ENCODE measurements around the gene NLK. TPM values are rescaled to one million over a fixed set of nuclear protein-coding genes. Genes with fewer than 3 reads are reported as not detected.
A peak's percentile ranks its signal among the peaks of the same experiment; 100 is the strongest.

NLK gene
- total and polyA plus RNA-seq, 10 of the 15 experiments (the other 5 are each of a cell fraction or from before 2014, with no cell fraction given) = 5.0 to 22.9 (median 15.0) TPM

- no peak overlapping the region for H2AFZ ChIP-seq (ENCODE audit: control insufficient read depth, low read depth, low read length)
- H3K4me2 ChIP-seq (ENCODE audit: control insufficient read depth, insufficient read depth) = peak overlapping the region; percentile 74
- WGBS (ENCODE audit: insufficient coverage, insufficient replicate concordance, low lambda C conversion rate, missing lambda C conversion rate) = 0% methylated on average over 1 of the region's 1 CpG
- no peak overlapping the region for H3K9ac ChIP-seq (ENCODE audit: control insufficient read depth, insufficient read depth, low read length)
- ChIA-PET CTCF (interaction anchor here (0.7 to 1.8 kb wide), 12 partner anchors 10 to 252 kb away, joined by 3 to 8 read pairs (median 4); partner anchors contain the start of gene LYRM9), SMC1A (ENCODE audit: uncharacterized antibody, unreplicated experiment) (interaction anchor here (0.7 to 4.9 kb wide), 15 partner anchors 12 to 133 kb away, joined by 3 to 72 read pairs (median 4); partner anchors contain the start of gene NLK), RAD21 (ENCODE audit: unreplicated experiment) (interaction anchor here (0.9 to 2.4 kb wide), 15 partner anchors 9 to 172 kb away, joined by 3 to 10 read pairs (median 3); no protein-coding TSS in a partner anchor), POLR2A (interaction anchor here (0.7 to 3.0 kb wide), 4 partner anchors 10 to 236 kb away, joined by 3 to 9 read pairs (median 4); partner anchors contain the start of gene NLK)
- peaks cover 52% of the 10 kb centered on the region for H3K4me1 ChIP-seq (ENCODE audit: control insufficient read depth, insufficient read depth, low read length)
- H3K27ac ChIP-seq (ENCODE audit: control insufficient read depth, insufficient read depth) = peak overlapping the region; percentile 66
- no peaks in the 10 kb centered on the region; the same call in 2 of the 3 replicates for H3K9me3 ChIP-seq (replicated peaks; ENCODE audit: control insufficient read depth, insufficient read depth, low read length)
- intact Hi-C loops (cut with micrococcal nuclease; ENCODE audit: unreplicated experiment) = loop anchor here (10.0 kb wide), 1 partner anchor 257 kb away; the partner anchor contains the start of gene TMEM97
- DNase-seq (ENCODE audit: low read depth, low spot score) (peak; percentile 84), FAIRE-seq (peak; percentile 96), ATAC-seq (peak; percentile 89)
- peak overlapping the region; percentile 22; the same call in 1 of the 2 replicates for H3K4me3 ChIP-seq
- no peaks in the 10 kb centered on the region for H4K20me1 ChIP-seq (ENCODE audit: control insufficient read depth, insufficient read depth)
- H3K36me3 ChIP-seq (ENCODE audit: control insufficient read depth in 2 of 2, insufficient read depth in 2 of 2, low read length in 1 of 2) = no peaks in the 10 kb centered on the region
- H3K79me2 ChIP-seq (ENCODE audit: control insufficient read depth, insufficient read depth, low read length) = peaks cover 50% of the 10 kb centered on the region
- H3K27me3 ChIP-seq (replicated peaks in 1 of 2; ENCODE audit: control insufficient read depth in 2 of 2, insufficient read depth in 2 of 2, low read length in 1 of 2) = no peaks in the 10 kb centered on the region
- no TSS peak for BruUV-seq (replicated peaks)
- in situ Hi-C loops (cut with MboI) = loop anchor here (10.0 to 25.0 kb wide), 2 partner anchors 593 to 770 kb away; partner anchors contain the start of gene WSB1
- TF ChIP-seq ZNF217 (IDR thresholded peaks at IDR 0.05) (peak; percentile 75; the same call in 1 of the 2 replicates), CREB1 (IDR thresholded peaks at IDR 0.05; ENCODE audit: low read depth) (peak; percentile 84), HDAC6 (IDR thresholded peaks at IDR 0.05; ENCODE audit: unreplicated experiment) (no peak), MYC (IDR thresholded peaks at IDR 0.05; ENCODE audit: insufficient read depth, insufficient read length, insufficient replicate concordance, low read length, severe bottlenecking) (no peak), RCOR1 (conservative IDR thresholded peaks at IDR 0.05; ENCODE audit: low read depth, low read length) (0 out of 2 replicates have a peak, but pooled peaks have one; percentile 85), PBX3 (IDR thresholded peaks at IDR 0.05; ENCODE audit: insufficient replicate concordance, low read depth, low read length) (peak; percentile 5), ZNF384 (IDR thresholded peaks at IDR 0.05; ENCODE audit: borderline replicate concordance, low read depth, low read length) (0 out of 2 replicates have a peak, but pooled peaks have one; percentile 7), MTA3 (IDR thresholded peaks at IDR 0.05; ENCODE audit: borderline replicate concordance, low read length) (peak; percentile 70; the same call in 1 of the 2 replicates), NFYA (IDR thresholded peaks at IDR 0.05; ENCODE audit: borderline replicate concordance, low read depth, low read length) (no peak), HSF1 (IDR thresholded peaks at IDR 0.05; ENCODE audit: low read depth, low read length) (no peak), STAT3 (IDR thresholded peaks at IDR 0.05; ENCODE audit: low read depth, low read length) (peak; percentile 99), RFX5 (IDR thresholded peaks at IDR 0.05; ENCODE audit: low read depth, low read length) (no peak), USF2 (IDR thresholded peaks at IDR 0.05; ENCODE audit: borderline replicate concordance, low read depth, low read length) (no peak), CBX3 (IDR thresholded peaks at IDR 0.05; ENCODE audit: borderline replicate concordance, low read depth) (no peak), CBFB (IDR thresholded peaks at IDR 0.05; ENCODE audit: low read depth) (0 out of 2 replicates have a peak, but pooled peaks have one; percentile 46), ZNF274 (IDR thresholded peaks at IDR 0.05; ENCODE audit: insufficient read depth, insufficient read length) (no peak)
Measured at GRCh38 chr17:28057731-28058246, 15.3 kb downstream of the NLK start.

Measured in GM12878 (cell line).